CD4-positive, alpha-beta T cell treated with Interleukin-17A for 4 hours (primary cell): ENCODE results near the gene BCAR3.
"Not testable (repeated sequence)": the region's sequence is repeated elsewhere in the genome, so short reads cannot be mapped to it uniquely, and the experiment has no call there.

Experiments
- DNase-seq: peaks from one replicate; pipeline ENCODE4 v3.0.0-alpha.2; 2020; ENCODE audit warnings: mixed read lengths

The BCAR3 gene

GRCh38 chr1:93571623-93572310 lies 109.9 kb downstream of the BCAR3 start:
- DNase-seq, result no peak

DNA sequence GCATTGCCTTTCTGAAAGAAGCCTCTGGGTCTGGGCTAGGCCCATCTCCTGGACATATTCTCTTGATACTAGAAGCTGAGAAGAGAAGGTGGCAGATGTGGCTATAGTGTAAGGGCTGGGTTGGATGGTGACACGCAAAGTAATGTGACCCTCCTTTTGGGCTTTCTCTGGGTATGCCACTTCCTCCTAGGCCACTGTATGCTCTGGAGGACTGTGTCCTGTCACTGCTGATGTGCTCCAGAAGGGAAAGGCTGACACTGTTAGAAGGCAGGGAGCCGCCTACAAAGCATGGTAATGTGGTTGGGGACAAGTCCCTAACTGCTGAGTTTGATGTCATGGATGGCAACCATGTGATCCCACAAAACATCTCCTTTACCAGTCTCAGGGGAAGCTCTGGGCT lies 112.1 kb downstream of the BCAR3 start:
- DNase-seq, result no peak

GRCh38 chr1:93567255-93567918 lies 114.2 kb downstream of the BCAR3 start:
- no peak for DNase-seq

DNA sequence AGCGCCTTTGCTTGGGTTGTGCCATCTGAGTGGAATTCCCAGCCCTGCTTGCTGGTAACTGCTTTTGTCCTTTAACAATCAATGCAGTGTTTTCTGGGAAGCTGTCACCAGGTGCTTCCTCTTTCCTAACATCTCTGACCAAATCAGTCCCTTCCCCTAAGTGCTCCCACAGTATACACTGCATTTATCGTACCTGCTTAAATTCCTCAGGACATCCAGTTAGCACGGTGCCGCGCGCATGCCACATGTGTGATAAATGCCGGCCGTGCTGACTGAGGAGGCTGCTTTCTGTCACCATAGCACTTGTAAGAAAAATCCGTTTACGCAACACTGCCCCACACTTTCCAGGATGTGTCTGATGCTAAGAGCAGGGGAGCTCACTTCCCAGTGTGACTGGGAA lies 115.4 kb downstream of the BCAR3 start:
- no peak for DNase-seq

DNA sequence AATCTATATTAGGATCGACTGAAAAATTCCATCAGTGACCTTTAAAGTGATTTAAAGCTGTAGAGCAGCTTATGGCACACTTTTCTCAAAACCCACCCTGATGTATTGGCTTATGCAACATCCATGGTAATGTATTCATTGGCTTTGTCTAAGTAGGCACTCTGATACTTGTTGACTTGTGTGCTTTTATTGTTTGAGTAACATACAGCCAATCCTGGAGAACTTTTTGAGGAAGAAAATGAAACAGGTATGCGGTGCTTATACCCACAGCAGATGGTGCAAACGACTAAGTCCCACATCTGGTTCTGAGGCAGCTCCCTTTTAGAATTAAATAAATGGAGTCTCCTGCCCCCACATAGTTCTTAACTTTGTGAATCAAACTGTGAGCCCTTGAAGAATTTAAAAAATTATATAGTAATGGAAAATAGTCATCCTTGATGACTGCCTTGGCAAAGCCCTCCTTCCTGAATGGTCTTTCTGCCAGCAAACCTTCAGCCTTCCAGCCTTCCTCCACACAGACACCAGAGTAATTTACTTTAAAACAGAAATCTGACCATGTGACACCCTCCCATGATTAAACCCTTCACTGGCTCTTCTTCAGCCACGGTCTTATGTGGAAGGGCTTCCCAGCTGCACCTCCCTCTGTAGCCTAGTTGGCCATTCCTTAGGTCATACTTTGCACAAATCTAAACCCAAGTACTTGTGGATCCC lies 116.0 kb downstream of the BCAR3 start:
- no peak for DNase-seq

- DNase-seq, result no peak
Measured at GRCh38 chr1:93559695-93560094, 121.9 kb downstream of the BCAR3 start.

DNA sequence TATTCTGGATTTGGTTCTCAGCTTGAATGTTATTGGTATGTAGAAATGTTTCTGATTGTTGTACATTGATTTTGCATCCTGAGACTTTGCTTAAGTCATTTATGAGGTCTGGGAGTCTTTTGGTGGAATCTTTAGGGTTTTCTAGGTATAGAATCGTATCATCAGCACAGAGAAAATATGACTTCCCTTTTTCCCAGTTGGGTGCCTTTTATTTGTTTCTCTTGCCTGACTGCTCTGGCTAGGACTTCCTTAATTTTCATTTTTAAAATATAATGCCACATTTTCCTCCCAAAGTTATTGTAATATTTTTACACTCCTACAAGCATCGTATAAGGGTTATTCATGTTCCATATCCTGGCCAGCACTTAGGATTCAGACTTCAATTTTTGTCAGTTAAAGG lies 122.6 kb downstream of the BCAR3 start:
- DNase-seq, result no peak

DNA sequence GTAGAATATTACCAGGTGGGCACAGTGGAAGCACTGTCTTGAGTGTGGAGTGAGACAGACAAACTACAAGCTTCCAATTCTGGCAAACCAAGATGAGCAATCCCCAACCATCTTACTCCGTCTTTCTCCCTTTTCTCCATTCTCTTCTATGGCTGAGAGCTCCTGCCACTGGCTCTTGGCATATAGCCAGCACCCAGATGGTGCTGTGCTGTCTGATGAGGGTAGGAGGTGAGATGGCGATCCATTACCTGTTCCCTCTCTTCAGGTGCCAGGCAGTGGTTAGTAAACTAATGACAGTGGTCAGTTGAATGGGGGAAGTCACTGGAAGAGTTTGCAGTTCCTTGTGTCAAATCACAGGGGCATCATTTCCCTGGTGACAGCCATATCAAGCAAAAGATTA lies 125.3 kb downstream of the BCAR3 start:
- no peak for DNase-seq

- DNase-seq, result no peak
Measured at GRCh38 chr1:93554883-93555872, 126.5 kb downstream of the BCAR3 start.

- DNase-seq, result not testable (repeated sequence)
Measured at GRCh38 chr1:93553886-93554490, 127.6 kb downstream of the BCAR3 start.

DNA sequence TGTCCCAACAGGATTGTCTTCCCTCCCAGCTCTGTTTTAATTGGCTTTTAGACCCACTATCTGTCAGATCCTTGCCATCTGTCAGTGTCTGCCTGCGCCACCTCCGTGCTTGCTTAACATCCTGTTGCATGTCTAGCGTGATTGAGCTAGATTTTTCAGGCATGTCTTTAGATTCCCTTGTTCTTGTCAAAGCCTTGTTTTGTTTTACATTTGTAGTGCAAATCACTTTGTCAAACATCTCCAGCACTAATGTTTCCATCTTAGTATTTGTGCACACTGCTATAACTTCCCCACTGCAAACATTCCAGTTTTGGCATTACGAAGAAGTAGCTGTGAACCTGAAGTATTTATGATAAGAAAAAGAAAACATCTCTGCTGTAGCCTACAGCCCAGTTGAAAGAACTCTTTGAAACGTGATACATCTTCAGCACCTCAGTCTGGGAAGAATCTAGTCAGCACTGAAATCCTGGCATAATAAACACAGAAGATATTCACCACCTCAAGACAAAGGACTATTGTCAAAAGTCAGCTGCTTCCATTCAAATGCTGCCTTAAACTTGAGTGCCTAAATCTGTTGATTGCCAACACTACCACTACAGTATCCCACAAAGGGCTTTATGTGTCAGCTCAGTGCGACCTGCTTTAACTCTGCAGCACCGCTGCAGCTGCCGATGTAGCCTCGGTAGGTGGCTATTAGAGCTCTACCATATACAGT lies 128.7 kb downstream of the BCAR3 start:
- no peak for DNase-seq

GRCh38 chr1:93549811-93550210 lies 131.8 kb downstream of the BCAR3 start:
- no peak for DNase-seq

DNA sequence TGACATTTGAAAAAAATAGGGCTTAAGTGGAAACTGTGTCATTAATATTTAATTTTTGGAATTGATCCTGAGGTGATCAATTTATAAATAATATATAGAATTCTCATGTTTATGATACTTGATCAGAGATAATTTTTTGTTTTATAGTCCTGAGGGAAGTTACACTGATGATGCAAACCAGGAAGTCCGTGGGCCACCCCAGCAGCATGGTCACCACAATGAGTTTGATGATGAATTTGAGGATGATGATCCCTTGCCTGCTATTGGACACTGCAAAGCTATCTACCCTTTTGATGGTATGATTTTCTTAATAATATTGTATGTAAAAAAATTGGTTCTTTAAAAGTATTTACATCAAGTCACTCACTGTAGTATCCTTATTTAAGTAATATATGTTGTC lies 132.5 kb downstream of the BCAR3 start:
- DNase-seq, result no peak

DNA sequence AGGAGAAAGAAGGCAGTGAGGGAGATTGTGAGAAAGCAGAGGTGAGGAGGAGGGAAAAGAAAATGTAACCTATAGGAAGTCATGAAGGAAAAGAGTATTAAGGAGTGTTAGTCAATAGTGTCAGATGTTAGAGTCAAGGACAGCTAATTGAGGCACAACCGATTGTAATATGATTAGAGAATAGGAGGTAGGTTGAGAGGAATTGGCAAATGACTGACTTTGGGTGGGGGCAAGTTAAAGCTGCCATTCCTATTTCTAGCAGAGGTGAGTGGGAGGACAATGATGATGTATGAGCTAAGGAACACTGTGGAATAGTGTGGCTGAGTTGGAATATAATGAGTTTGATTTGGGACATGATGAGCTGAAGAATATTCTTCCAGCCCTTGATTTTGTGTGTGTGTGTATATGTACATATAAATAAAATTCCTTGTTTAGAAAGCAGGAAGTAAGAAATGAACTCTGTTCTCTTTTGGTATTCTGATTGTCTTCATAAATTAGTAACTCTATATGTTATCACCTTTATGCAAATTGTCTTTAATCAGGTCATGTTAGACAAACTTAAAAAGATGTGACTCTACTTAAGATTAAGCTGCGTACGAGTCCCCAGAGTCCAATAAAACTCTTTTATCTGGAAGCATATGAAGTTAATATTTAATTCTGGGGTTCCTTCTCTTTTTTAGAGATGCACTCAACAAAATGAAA lies 135.3 kb downstream of the BCAR3 start:
- DNase-seq, result no peak

DNA sequence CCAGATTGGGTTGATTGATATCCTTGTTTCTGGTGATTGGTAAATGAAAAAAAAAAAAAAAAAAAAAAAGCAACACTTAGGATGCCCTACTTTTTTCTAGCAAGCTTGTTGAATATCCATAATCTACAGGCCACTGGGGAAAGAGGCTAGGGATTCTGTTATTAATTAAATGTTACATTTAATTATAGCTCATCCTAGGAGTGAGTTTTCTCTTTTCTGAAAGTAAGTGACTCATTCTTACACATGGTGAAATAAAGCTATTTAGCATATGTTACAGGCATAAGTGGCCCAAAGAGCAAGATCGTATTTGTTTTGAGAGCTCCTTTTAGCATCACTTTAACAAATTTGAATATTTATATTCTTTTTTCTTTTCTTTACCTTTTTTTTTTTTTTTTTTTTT lies 139.2 kb downstream of the BCAR3 start:
- no peak for DNase-seq

DNA sequence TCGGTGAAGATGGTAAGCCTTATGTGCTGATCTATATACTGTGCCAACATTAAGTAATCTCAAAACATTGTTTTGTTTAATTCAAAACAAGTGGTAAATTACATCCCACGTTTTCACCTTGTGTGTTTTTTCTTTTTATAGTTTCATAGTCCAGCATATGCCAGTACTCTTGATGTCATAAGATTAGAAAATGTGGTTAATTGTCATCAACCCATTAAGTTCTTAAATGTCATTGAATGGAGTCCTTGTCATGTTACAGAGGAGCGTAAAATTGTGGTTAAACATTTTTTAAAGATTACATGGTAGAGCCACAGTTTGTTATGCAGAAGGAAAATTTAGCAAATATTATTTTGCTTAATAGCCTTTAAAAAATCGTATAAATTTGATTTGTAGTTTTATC lies 140.6 kb downstream of the BCAR3 start:
- no peak for DNase-seq

DNA sequence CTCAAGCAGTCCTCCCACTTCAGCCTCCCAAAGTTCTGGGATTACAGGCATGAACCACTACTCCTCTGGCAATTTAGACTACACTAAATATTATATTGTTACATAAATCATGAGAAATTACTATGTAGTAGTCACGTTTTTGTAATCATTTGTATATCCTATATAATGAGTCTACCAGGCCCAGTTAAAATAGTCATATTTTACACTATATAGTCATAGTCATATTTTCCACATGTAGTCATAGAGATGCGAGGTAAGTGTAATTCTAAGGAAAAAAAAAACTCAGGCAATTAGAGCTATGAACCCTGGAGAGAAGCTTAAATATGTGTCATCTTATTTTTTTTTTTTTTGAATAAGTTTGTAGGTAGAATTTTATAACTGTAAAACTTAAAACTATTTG lies 143.7 kb downstream of the BCAR3 start:
- no peak for DNase-seq

GRCh38 chr1:93537396-93537795 lies 144.2 kb downstream of the BCAR3 start:
- no peak for DNase-seq

DNA sequence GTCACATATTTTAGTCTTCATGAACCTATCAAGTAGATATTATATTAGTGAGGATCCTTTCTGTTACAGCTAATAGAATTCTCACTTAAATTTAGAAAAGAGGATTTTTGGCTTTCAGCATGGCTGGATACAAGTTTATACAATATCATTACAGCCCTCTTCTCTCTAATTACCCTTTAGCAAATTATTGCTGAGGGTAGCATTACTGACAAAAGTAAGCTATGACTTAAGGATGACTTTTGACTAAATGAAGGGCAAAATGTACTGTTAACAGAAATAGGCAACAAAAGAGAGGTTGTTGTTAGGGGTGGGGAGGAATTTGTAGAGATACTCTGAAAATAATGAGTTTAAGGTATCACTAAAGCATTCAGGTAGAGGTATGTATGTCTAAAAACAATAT lies 148.0 kb downstream of the BCAR3 start:
- no peak for DNase-seq

DNA sequence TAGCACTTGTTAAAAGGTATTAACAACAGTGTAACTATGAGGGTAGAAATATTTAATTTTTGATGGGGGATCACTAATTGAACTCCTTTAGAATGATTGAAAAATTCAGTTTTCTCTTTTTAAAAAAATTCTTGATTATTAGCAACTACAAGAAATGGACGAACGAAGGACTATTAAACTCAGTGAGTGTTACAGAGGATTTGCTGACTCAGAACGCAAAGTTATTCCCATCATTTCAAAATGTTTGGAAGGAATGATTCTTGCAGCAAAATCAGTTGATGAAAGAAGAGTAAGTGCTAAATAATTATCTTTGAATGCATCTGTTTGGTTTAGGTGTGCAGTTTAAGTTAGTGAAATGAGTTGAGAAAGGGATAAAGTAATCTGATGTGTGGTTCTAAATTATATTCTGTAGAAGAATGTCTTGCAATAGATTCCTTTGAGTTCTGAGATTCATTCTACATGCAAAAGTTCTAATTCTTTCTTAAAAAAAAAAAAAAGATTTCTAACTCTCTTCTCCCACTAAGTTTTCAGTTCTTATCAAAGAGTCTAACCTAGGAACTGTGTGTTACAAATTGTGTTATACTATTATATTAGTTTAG lies 148.8 kb downstream of the BCAR3 start:
- DNase-seq, result no peak

- no peak for DNase-seq
Measured at GRCh38 chr1:93531193-93531592, 150.4 kb downstream of the BCAR3 start.
